Thyroid gland (tissue), 4 donors: Measurements from ENCODE around the gene SHPK.

Source experiments
- POLR2A ChIP-seq, 2 donors: fragments of 450-650 bp; IDR thresholded peaks; one replicate each; pipeline ENCODE4 v1.6.1; 2017; ENCODE audit warnings: antibody characterized with exemption in 2 of 2, mild to moderate bottlenecking in 2 of 2, moderate library complexity in 1 of 2
- TF ChIP-seq, protein P1 (sequence below), 6 experiments: fragments of 200-600 bp in 3 of 6; fragments of 450-650 bp in 3 of 6; sonication (generic) in 3 of 6; IDR thresholded peaks; one replicate each; pipeline ENCODE4 v1.5.1; 2016 to 2019; ENCODE audit warnings: antibody characterized with exemption in 6 of 6, mild to moderate bottlenecking in 2 of 6, inconsistent platforms in 1 of 6, moderate library complexity in 1 of 6

DNA sequence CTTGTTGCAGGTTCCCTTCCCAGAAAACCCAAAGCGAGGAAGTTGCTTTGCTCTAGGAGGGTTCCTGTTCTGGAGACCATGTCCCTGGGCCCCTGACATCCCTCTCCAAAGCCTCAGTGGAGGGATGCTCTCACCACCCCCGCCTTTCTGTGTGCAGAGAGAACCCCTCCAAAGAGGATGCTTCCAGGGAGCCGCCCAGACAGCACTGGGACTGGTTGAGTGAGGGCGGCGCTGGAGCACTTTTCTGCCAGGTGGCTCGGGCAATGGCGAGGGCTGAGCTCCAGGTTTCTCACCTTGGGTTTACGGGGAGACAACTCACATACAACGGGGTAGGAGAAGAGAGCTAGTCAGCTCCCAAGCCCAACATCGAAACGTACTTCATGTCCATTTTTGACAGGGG is 39.8 kb upstream of the SHPK start:
- TF ChIP-seq, protein P1, sequence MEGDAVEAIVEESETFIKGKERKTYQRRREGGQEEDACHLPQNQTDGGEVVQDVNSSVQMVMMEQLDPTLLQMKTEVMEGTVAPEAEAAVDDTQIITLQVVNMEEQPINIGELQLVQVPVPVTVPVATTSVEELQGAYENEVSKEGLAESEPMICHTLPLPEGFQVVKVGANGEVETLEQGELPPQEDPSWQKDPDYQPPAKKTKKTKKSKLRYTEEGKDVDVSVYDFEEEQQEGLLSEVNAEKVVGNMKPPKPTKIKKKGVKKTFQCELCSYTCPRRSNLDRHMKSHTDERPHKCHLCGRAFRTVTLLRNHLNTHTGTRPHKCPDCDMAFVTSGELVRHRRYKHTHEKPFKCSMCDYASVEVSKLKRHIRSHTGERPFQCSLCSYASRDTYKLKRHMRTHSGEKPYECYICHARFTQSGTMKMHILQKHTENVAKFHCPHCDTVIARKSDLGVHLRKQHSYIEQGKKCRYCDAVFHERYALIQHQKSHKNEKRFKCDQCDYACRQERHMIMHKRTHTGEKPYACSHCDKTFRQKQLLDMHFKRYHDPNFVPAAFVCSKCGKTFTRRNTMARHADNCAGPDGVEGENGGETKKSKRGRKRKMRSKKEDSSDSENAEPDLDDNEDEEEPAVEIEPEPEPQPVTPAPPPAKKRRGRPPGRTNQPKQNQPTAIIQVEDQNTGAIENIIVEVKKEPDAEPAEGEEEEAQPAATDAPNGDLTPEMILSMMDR (IDR thresholded peaks at IDR 0.05) = no peak
- TF ChIP-seq POLR2A (IDR thresholded peaks at IDR 0.05) = no peak
